H9 (cell line): Measurements from ENCODE around the gene PGBD5. TPM values are rescaled to one million over a fixed set of nuclear protein-coding genes. Genes with fewer than 3 reads are reported as not detected.

ENCODE experiments used
- DNase-seq: peaks from one replicate; pipeline ENCODE4 v3.0.0-alpha.2; 2017
- H2AFZ ChIP-seq: one replicate; pipeline ENCODE4 v1.6.1; 2013; ENCODE audit warnings: mild to moderate bottlenecking, low read length, control low read depth, moderate library complexity
- H2AK5ac ChIP-seq: 2 replicates; pipeline ENCODE4 v1.6.1; 2013; ENCODE audit warnings: low read length, control low read depth, mixed read lengths; ENCODE audit not compliant: insufficient read length
- H2BK120ac ChIP-seq: one replicate; pipeline ENCODE4 v1.6.1; 2013; ENCODE audit warnings: low read depth, mild to moderate bottlenecking, low read length, control low read depth, inconsistent platforms; ENCODE audit not compliant: poor library complexity, severe bottlenecking
- H2BK12ac ChIP-seq: 2 replicates; pipeline ENCODE4 v1.6.1; 2013; ENCODE audit warnings: low read length, control low read depth, mixed read lengths, low read depth; ENCODE audit not compliant: insufficient read length
- H2BK15ac ChIP-seq: 2 replicates; pipeline ENCODE4 v1.6.1; 2013; ENCODE audit warnings: low read depth, low read length, control low read depth
- H2BK20ac ChIP-seq: one replicate; pipeline ENCODE4 v1.6.1; 2013; ENCODE audit warnings: low read depth, mild to moderate bottlenecking, low read length, control low read depth, inconsistent platforms; ENCODE audit not compliant: poor library complexity, severe bottlenecking
- H2BK5ac ChIP-seq: 2 replicates; pipeline ENCODE4 v1.6.1; 2013; ENCODE audit warnings: low read length, control low read depth, mixed read lengths; ENCODE audit not compliant: insufficient read length
- H3K14ac ChIP-seq: 2 replicates; pipeline ENCODE4 v1.6.1; 2013; ENCODE audit warnings: low read length, control low read depth; ENCODE audit not compliant: insufficient read depth
- H3K18ac ChIP-seq: 2 replicates; pipeline ENCODE4 v1.6.1; 2013; ENCODE audit warnings: low read depth, mild to moderate bottlenecking, mixed read lengths, low read length, control low read depth; ENCODE audit not compliant: insufficient read length
- H3K23ac ChIP-seq: 2 replicates; pipeline ENCODE4 v1.6.1; 2013; ENCODE audit warnings: low read length, control low read depth, mixed read lengths, low read depth; ENCODE audit not compliant: insufficient read length
- H3K23me2 ChIP-seq: 2 replicates; pipeline ENCODE4 v1.6.1; 2013; ENCODE audit warnings: low read depth, mild to moderate bottlenecking, mixed read lengths, low read length, control low read depth; ENCODE audit not compliant: insufficient read length, poor library complexity, severe bottlenecking
- H3K27ac ChIP-seq: 2 replicates; pipeline ENCODE4 v1.5.1; 2013; ENCODE audit warnings: low read length, control low read depth, mixed read lengths, low read depth; ENCODE audit not compliant: insufficient read length
- H3K27me3 ChIP-seq: 2 replicates; pipeline ENCODE4 v1.6.1; 2013; ENCODE audit warnings: low read length, control low read depth, inconsistent platforms; ENCODE audit not compliant: insufficient read depth
- H3K4ac ChIP-seq: 2 replicates; pipeline ENCODE4 v1.6.1; 2013; ENCODE audit warnings: low read depth, mild to moderate bottlenecking, control low read depth, inconsistent platforms, low read length, moderate library complexity
- H3K4me1 ChIP-seq: 2 replicates; pipeline ENCODE4 v1.6.1; 2013; ENCODE audit warnings: low read length, control low read depth, inconsistent platforms; ENCODE audit not compliant: insufficient read depth
- H3K4me2 ChIP-seq: 2 replicates; pipeline ENCODE4 v1.6.1; 2013; ENCODE audit warnings: low read length, control low read depth, mixed read lengths; ENCODE audit not compliant: insufficient read length, insufficient read depth
- H3K56ac ChIP-seq: 2 replicates; pipeline ENCODE4 v1.6.1; 2013; ENCODE audit warnings: low read depth, mild to moderate bottlenecking, mixed read lengths, low read length, control low read depth; ENCODE audit not compliant: insufficient read length
- H3K79me1 ChIP-seq: 2 replicates; pipeline ENCODE4 v1.6.1; 2013; ENCODE audit warnings: low read depth, mild to moderate bottlenecking, moderate library complexity, low read length, control low read depth, inconsistent platforms; ENCODE audit not compliant: insufficient read depth, poor library complexity, severe bottlenecking
- H3K79me2 ChIP-seq: 2 replicates; pipeline ENCODE4 v1.6.1; 2013; ENCODE audit warnings: low read length, control low read depth, inconsistent platforms; ENCODE audit not compliant: insufficient read depth
- H3K9ac ChIP-seq: 2 replicates; pipeline ENCODE4 v1.6.1; 2013; ENCODE audit warnings: low read length, control low read depth, mixed read lengths; ENCODE audit not compliant: insufficient read length; ENCODE audit errors: extremely low read depth
- H3K9me3 ChIP-seq: one replicate; pipeline ENCODE4 v1.6.1; 2013; ENCODE audit warnings: low read depth, low read length, inconsistent platforms; ENCODE audit not compliant: control insufficient read depth
- H3T11ph ChIP-seq: one replicate; pipeline ENCODE4 v1.6.1; 2013; ENCODE audit warnings: mild to moderate bottlenecking, low read length, control low read depth, inconsistent platforms
- H4K20me1 ChIP-seq: one replicate; pipeline ENCODE4 v1.6.1; 2013; ENCODE audit not compliant: control insufficient read depth, insufficient read length, insufficient read depth
- H4K5ac ChIP-seq: 2 replicates; pipeline ENCODE4 v1.6.1; 2013; ENCODE audit warnings: low read depth, mild to moderate bottlenecking, mixed read lengths, low read length, control low read depth; ENCODE audit not compliant: insufficient read length
- H4K8ac ChIP-seq: replicated peaks from 2 replicates; pipeline ENCODE4 v1.6.1; 2013; ENCODE audit warnings: low read length, control low read depth, mixed read lengths, low read depth; ENCODE audit not compliant: insufficient read length
- H4K91ac ChIP-seq: 2 replicates; pipeline ENCODE4 v1.6.1; 2013; ENCODE audit warnings: low read depth, mild to moderate bottlenecking, moderate library complexity, mixed read lengths, low read length, control low read depth; ENCODE audit not compliant: insufficient read length
- H3K27ac Mint-ChIP-seq, 3 experiments: 2 replicates in 2 of 3; 3 replicates in 1 of 3; pipeline ENCODE4 v1.8.0; 2020 to 2021; ENCODE audit warnings: mixed read lengths in 3 of 3, mild to moderate bottlenecking in 1 of 3, moderate library complexity in 1 of 3
- H3K27me3 Mint-ChIP-seq: 2 replicates; pipeline ENCODE4 v1.8.0; 2021; ENCODE audit warnings: low read depth, mild to moderate bottlenecking, moderate library complexity, mixed read lengths
- H3K36me3 Mint-ChIP-seq, 3 experiments: 2 replicates in 2 of 3; 3 replicates in 1 of 3; pipeline ENCODE4 v1.8.0; 2020 to 2021; ENCODE audit warnings: low read depth in 3 of 3, mixed read lengths in 3 of 3; ENCODE audit not compliant: insufficient read depth in 1 of 3
- H3K4me1 Mint-ChIP-seq, 2 experiments: 2 replicates each; pipeline ENCODE4 v1.8.0; 2020; ENCODE audit warnings: mixed read lengths in 2 of 2
- H3K4me3 Mint-ChIP-seq, 2 experiments: 2 replicates in 1 of 2; 3 replicates in 1 of 2; pipeline ENCODE4 v1.8.0; 2020 to 2021; ENCODE audit warnings: mild to moderate bottlenecking in 2 of 2, mixed read lengths in 2 of 2, moderate library complexity in 1 of 2
- H3K9me3 Mint-ChIP-seq, 2 experiments: 2 replicates in 1 of 2; 3 replicates in 1 of 2; pipeline ENCODE4 v1.8.0; 2020; ENCODE audit warnings: mild to moderate bottlenecking in 2 of 2, mixed read lengths in 2 of 2, moderate library complexity in 1 of 2
- WGBS: extraction: QIAGEN DNeasy Blood & Tissue Kit; methylation state at CpG from one replicate; pipeline ENCODE4 v1.1.7; 2013; ENCODE audit warnings: missing lambda C conversion rate, low lambda C conversion rate, mixed read lengths; ENCODE audit not compliant: insufficient read length; ENCODE audit errors: extremely low coverage; 5-methylcytosine and 5-hydroxymethylcytosine counted together
- total RNA-seq: library from RNA; stranded (reverse); gene quantifications from 2 replicates; pipeline ENCODE4 v1.2.1, GENCODE V29; 2021
- TF ChIP-seq, protein P1 (sequence below): fragments of 200-600 bp; sonication (generic); conservative IDR thresholded peaks from 3 replicates; pipeline ENCODE4 v1.8.0; 2021; ENCODE audit warnings: antibody characterized with exemption, mild to moderate bottlenecking

The PGBD5 gene
- total RNA-seq, 1 experiment from 2014 or later, result 19.1 TPM

GRCh38 chr1:230377324-230377723 is 48.8 kb downstream of the PGBD5 start:
- Mint-ChIP-seq H3K4me3 (no peak overlapping the region), H3K27ac (no peak overlapping the region; a peak in 1 of 7 replicates), H3K36me3 (peaks cover 12 to 19% (median 13%) of the 10 kb centered on the region in 3 experiments), H3K27me3 (peaks cover 2% of the 10 kb centered on the region; the same call in 1 of the 2 replicates), H3K9me3 (peaks cover 11 to 12% of the 10 kb centered on the region in 2 experiments), H3K4me1 (peaks cover 15 to 34% of the 10 kb centered on the region in 2 experiments)
- Histone ChIP-seq H4K20me1 (no peaks in the 10 kb centered on the region), H3K9ac (no peak overlapping the region), H3K18ac (no peak overlapping the region), H2BK20ac (no peak overlapping the region), H3K4ac (no peak overlapping the region), H4K91ac (no peak overlapping the region), H3K4me1 (peaks cover 7% of the 10 kb centered on the region; the same call in 1 of the 2 replicates), H3K79me1 (no peaks in the 10 kb centered on the region), H3K23me2 (no peaks in the 10 kb centered on the region), H3K27ac (no peak overlapping the region), H3K27me3 (no peaks in the 10 kb centered on the region), H3K23ac (no peak overlapping the region), H2BK5ac (no peak overlapping the region), H3K14ac (no peak overlapping the region), H2BK120ac (no peak overlapping the region), H2BK12ac (no peak overlapping the region), H2AFZ (no peak overlapping the region), H3K56ac (no peak overlapping the region), H4K5ac (no peak overlapping the region), H4K8ac (no peak overlapping the region), H3K9me3 (peaks cover 9% of the 10 kb centered on the region), H3K4me2 (no peak overlapping the region), H3K79me2 (no peaks in the 10 kb centered on the region), H3T11ph (no peak overlapping the region), H2BK15ac (no peak overlapping the region), H2AK5ac (no peak overlapping the region)
- no peak for DNase-seq
- TF ChIP-seq, protein P1, sequence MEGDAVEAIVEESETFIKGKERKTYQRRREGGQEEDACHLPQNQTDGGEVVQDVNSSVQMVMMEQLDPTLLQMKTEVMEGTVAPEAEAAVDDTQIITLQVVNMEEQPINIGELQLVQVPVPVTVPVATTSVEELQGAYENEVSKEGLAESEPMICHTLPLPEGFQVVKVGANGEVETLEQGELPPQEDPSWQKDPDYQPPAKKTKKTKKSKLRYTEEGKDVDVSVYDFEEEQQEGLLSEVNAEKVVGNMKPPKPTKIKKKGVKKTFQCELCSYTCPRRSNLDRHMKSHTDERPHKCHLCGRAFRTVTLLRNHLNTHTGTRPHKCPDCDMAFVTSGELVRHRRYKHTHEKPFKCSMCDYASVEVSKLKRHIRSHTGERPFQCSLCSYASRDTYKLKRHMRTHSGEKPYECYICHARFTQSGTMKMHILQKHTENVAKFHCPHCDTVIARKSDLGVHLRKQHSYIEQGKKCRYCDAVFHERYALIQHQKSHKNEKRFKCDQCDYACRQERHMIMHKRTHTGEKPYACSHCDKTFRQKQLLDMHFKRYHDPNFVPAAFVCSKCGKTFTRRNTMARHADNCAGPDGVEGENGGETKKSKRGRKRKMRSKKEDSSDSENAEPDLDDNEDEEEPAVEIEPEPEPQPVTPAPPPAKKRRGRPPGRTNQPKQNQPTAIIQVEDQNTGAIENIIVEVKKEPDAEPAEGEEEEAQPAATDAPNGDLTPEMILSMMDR, result no peak
- no CpG with 5 or more reads among the region's 8 CpGs for WGBS
